ENCODE data around the gene ARHGAP15. TPM values are rescaled to one million over a fixed set of nuclear protein-coding genes. Genes with fewer than 3 reads are reported as not detected.

Gene ARHGAP15
- polyA plus RNA-seq, 2 of the 4 experiments (the other 2 are of a cell fraction): 0.34 TPM; not detected in 1

GRCh38 chr2:143474586-143474985, 345.4 kb downstream of the ARHGAP15 start:
- H3K27ac ChIP-seq: no peak overlapping the region
- 0 out of 3 replicates have a peak, but pooled peaks cover 5% of the 10 kb centered on the region for H3K4me1 ChIP-seq
- H3K9me3 ChIP-seq: no peaks in the 10 kb centered on the region
- ATAC-seq (no peak), FAIRE-seq (no peak), DNase-seq (ENCODE audit: low read depth in 1 of 2, low spot score in 1 of 2) (no peak)
- no peak overlapping the region for H3K4me3 ChIP-seq
- 74% methylated on average over 4 of the region's 4 CpGs for WGBS (ENCODE audit: missing lambda C conversion rate)
- no peak overlapping the region for H3K4me2 ChIP-seq
- TF ChIP-seq HEYL (CRISPR knock-in tag; IDR thresholded peaks at IDR 0.05): no peak
- no peak for TF ChIP-seq HOXB13 (CRISPR knock-in tag; IDR thresholded peaks at IDR 0.05; ENCODE audit: low read depth)
- TF ChIP-seq EP300 (IDR thresholded peaks at IDR 0.05): no peak
- no peak for TF ChIP-seq ELK1 (IDR thresholded peaks at IDR 0.05; ENCODE audit: low read depth, low read length)
- TF ChIP-seq GATA3 (IDR thresholded peaks at IDR 0.05; ENCODE audit: borderline replicate concordance): no peak
- no peak for TF ChIP-seq TFCP2L1 (CRISPR knock-in tag; IDR thresholded peaks at IDR 0.05)
- no peak for TF ChIP-seq RNF2 (IDR thresholded peaks at IDR 0.05; ENCODE audit: borderline replicate concordance, low read depth)
- no peak for TF ChIP-seq MYC (IDR thresholded peaks at IDR 0.05; ENCODE audit: borderline replicate concordance, low read length)
- TF ChIP-seq CTCF (IDR thresholded peaks at IDR 0.05): no peak
- no peak for TF ChIP-seq TP53 (CRISPR knock-in tag; IDR thresholded peaks at IDR 0.05)
- no peak for TF ChIP-seq HDAC2 (IDR thresholded peaks at IDR 0.05)
- ChIA-PET POLR2A (no interaction called here), CTCF (no interaction called here)

GRCh38 chr2:143475041-143475776, 346.0 kb downstream of the ARHGAP15 start:
- POLR2A ChIA-PET: no interaction called here
- H3K9me3 ChIP-seq: no peaks in the 10 kb centered on the region
- ATAC-seq: no peak
- CTCF ChIA-PET: no interaction called here
- no peak for TF ChIP-seq HES2 (IDR thresholded peaks at IDR 0.05)
- no peak for TF ChIP-seq CBX2 (IDR thresholded peaks at IDR 0.05; ENCODE audit: borderline replicate concordance, low read depth)
- TF ChIP-seq HMGXB4 (CRISPR knock-in tag; IDR thresholded peaks at IDR 0.05; ENCODE audit: borderline replicate concordance): no peak
- no peak for TF ChIP-seq EHMT2 (IDR thresholded peaks at IDR 0.05; ENCODE audit: low read depth)
- TF ChIP-seq RCOR1 (IDR thresholded peaks at IDR 0.05; ENCODE audit: low read depth, low read length): no peak
- TF ChIP-seq E2F6 (IDR thresholded peaks at IDR 0.05; ENCODE audit: borderline replicate concordance, low read depth): no peak
- TF ChIP-seq SMC3 (IDR thresholded peaks at IDR 0.05): no peak
- no peak for TF ChIP-seq NPAS2 (CRISPR knock-in tag; IDR thresholded peaks at IDR 0.05; ENCODE audit: borderline replicate concordance)
- TF ChIP-seq KDM1A (IDR thresholded peaks at IDR 0.05; ENCODE audit: low read depth): no peak
- TF ChIP-seq TP53 (CRISPR knock-in tag; IDR thresholded peaks at IDR 0.05): no peak
- WGBS (ENCODE audit: missing lambda C conversion rate): 87% methylated on average over 7 of the region's 7 CpGs
- 0 out of 3 replicates have a peak, but pooled peaks cover 5% of the 10 kb centered on the region for H3K4me1 ChIP-seq
- no peak overlapping the region for H3K4me3 ChIP-seq
- FAIRE-seq: no peak
- no peak overlapping the region for H3K4me2 ChIP-seq
- no peak overlapping the region for H3K27ac ChIP-seq
- DNase-seq (ENCODE audit: low read depth in 1 of 2, low spot score in 1 of 2): no peak

Measured in A549 (cell line).